Measurements from ENCODE around the gene MATN3.

GRCh38 chr2:19942199-19942598 lies 70.3 kb downstream of the MATN3 start:
- TF ChIP-seq CTCF (conservative IDR thresholded peaks at IDR 0.05), result no peak
- TF ChIP-seq ZFX (IDR thresholded peaks at IDR 0.05), result no peak
